Rectal smooth muscle tissue (tissue), 1 donor: ENCODE measurements around the gene TMUB1.

ENCODE experiments used
- H3K27ac ChIP-seq: one replicate; pipeline ENCODE4 v1.7.0; 2013; ENCODE audit warnings: low read depth, low read length, inconsistent platforms
- H3K27me3 ChIP-seq: one replicate; pipeline ENCODE4 v1.7.0; 2013; ENCODE audit warnings: low read length; ENCODE audit not compliant: control insufficient read depth, insufficient read depth
- H3K36me3 ChIP-seq: one replicate; pipeline ENCODE4 v1.7.0; 2013; ENCODE audit warnings: low read length; ENCODE audit not compliant: control insufficient read depth, insufficient read depth
- H3K4me1 ChIP-seq: one replicate; pipeline ENCODE4 v1.7.0; 2013; ENCODE audit warnings: low read length; ENCODE audit not compliant: control insufficient read depth, insufficient read depth
- H3K4me3 ChIP-seq: one replicate; pipeline ENCODE4 v1.7.0; 2013; ENCODE audit warnings: low read length
- H3K9ac ChIP-seq: one replicate; pipeline ENCODE4 v1.7.0; 2013; ENCODE audit warnings: low read length

TMUB1 gene

GRCh38 chr7:151093748-151094147, 10.5 kb upstream of the TMUB1 start:
- H3K36me3 ChIP-seq = no peaks in the 10 kb centered on the region
- no peak overlapping the region for H3K27ac ChIP-seq
- H3K9ac ChIP-seq = no peak overlapping the region
- H3K27me3 ChIP-seq = no peaks in the 10 kb centered on the region
- H3K4me1 ChIP-seq = peaks cover 21% of the 10 kb centered on the region
- H3K4me3 ChIP-seq = no peak overlapping the region

DNA sequence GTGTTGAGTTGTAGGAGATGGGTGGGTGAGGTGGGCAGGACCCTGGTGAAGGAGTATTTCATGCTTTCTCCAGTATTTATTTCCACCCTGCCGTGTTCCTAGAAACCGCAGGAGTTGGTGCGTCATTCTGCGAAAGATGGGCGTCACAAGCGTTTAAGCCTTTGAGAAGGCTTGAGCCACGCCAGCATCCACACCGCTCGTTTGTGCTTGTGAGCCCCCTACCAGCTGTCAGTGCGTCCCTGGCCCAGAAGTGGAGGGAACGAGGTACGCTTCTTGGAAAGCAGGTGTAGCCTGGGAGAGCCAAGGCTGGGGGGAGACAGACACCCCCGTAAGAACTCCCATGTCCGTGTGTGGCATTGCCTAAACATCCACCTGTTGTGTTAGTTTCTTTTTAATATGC, 8.7 kb upstream of the TMUB1 start:
- no peaks in the 10 kb centered on the region for H3K27me3 ChIP-seq
- no peak overlapping the region for H3K9ac ChIP-seq
- no peak overlapping the region for H3K27ac ChIP-seq
- peaks cover 32% of the 10 kb centered on the region for H3K4me1 ChIP-seq
- H3K36me3 ChIP-seq = no peaks in the 10 kb centered on the region
- H3K4me3 ChIP-seq = no peak overlapping the region

- Histone ChIP-seq H3K4me1 (peaks cover 32% of the 10 kb centered on the region), H3K9ac (no peak overlapping the region), H3K36me3 (no peaks in the 10 kb centered on the region), H3K4me3 (no peak overlapping the region), H3K27me3 (no peaks in the 10 kb centered on the region), H3K27ac (no peak overlapping the region)
These were observed 8.1 kb upstream of the TMUB1 start for GRCh38 chr7:151091431-151091830.

GRCh38 chr7:151091003-151091402, 7.7 kb upstream of the TMUB1 start:
- H3K9ac ChIP-seq = no peak overlapping the region
- H3K36me3 ChIP-seq = no peaks in the 10 kb centered on the region
- H3K27ac ChIP-seq = no peak overlapping the region
- H3K27me3 ChIP-seq = no peaks in the 10 kb centered on the region
- H3K4me3 ChIP-seq = no peak overlapping the region
- H3K4me1 ChIP-seq = peaks cover 32% of the 10 kb centered on the region

DNA sequence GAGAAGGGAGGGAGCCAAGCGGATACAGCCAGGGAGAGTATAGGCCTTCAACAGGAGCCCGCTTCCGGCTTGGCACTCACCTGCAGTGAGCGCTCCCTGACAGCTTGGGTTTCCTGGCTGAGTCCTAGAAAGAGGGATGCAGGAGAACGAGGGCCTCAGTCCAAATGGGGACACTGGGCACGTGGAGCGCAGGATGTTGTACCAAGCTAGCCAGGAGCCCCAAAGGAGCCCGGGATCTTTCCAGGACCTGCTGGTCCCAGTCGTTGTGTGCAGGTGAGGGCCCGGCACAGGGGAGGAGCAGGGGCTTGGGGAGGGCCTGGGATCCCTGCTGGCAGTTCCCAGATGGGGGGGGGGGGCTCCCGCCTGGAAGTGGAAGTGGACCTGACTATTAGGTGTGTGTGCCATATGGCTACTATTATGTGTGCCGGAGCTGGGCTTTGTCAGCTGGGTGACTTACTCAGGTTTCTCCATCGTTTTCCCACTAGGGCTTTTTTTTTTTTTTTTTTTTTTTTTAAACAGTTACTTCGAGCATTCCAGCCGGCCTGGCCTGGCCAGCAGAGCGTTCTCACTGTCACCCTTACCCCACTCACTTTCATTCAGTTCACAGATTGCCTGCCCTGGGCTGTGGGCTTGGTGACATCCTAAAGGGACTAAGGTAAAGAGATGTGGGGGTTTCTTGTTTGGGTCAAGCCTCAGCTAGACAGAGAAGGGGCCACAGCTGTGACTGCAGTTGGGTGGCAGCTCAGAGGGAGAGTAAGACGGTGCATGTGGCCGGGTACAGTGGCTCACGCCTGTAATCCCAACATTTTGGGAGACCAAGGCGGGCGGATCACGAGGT, 6.8 kb upstream of the TMUB1 start:
- no peaks in the 10 kb centered on the region for H3K36me3 ChIP-seq
- no peaks in the 10 kb centered on the region for H3K27me3 ChIP-seq
- peak overlapping the region; percentile 10 for H3K9ac ChIP-seq
- H3K4me1 ChIP-seq = peaks cover 39% of the 10 kb centered on the region
- peak overlapping the region; percentile 90 for H3K4me3 ChIP-seq
- H3K27ac ChIP-seq = peak overlapping the region; percentile 91

DNA sequence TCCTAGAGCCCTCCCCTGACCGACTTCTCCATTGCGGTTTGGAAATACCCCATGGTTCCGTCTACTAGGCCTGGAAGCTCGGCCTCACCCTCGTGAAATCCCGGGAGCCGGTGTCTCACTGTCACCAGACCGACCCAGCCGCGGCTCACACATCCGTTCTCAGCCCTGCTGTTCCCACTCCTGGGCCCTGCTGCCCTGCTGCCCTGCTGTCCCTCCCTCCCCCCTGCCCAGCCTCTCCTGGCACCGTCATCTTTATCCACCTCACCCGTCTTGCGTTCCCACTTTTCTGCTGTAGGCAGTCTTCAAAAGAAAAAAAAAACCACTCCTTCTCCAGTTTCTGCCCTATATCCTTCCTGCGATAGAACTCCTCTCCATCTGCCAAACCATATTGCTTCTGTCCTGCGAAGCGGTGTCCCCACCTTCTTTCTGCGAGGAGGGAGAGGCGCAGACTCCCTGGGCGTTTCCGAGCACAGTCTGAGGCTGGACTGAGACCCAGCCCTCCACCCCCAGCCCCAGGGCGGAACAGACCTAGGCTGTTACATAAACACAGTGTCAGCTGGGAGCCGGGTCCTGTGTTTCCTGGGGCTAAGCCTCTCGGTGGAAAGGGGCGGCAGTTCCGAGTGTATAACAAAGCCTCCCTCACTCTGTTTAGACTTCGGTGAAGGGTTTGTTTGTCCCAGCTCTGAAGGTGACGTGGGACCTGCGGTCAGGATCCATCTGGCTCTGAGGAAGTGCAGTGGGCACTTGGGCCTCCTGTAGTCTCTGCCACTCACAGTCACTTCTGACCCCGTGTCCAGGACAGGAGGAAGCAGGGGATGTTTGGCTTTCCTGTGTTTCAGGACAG, 5.8 kb upstream of the TMUB1 start:
- H3K9ac ChIP-seq = peak overlapping the region; percentile 21
- no peaks in the 10 kb centered on the region for H3K36me3 ChIP-seq
- peaks cover 39% of the 10 kb centered on the region for H3K4me1 ChIP-seq
- H3K27me3 ChIP-seq = no peaks in the 10 kb centered on the region
- peak overlapping the region; percentile 91 for H3K27ac ChIP-seq
- peak overlapping the region; percentile 90 for H3K4me3 ChIP-seq

DNA sequence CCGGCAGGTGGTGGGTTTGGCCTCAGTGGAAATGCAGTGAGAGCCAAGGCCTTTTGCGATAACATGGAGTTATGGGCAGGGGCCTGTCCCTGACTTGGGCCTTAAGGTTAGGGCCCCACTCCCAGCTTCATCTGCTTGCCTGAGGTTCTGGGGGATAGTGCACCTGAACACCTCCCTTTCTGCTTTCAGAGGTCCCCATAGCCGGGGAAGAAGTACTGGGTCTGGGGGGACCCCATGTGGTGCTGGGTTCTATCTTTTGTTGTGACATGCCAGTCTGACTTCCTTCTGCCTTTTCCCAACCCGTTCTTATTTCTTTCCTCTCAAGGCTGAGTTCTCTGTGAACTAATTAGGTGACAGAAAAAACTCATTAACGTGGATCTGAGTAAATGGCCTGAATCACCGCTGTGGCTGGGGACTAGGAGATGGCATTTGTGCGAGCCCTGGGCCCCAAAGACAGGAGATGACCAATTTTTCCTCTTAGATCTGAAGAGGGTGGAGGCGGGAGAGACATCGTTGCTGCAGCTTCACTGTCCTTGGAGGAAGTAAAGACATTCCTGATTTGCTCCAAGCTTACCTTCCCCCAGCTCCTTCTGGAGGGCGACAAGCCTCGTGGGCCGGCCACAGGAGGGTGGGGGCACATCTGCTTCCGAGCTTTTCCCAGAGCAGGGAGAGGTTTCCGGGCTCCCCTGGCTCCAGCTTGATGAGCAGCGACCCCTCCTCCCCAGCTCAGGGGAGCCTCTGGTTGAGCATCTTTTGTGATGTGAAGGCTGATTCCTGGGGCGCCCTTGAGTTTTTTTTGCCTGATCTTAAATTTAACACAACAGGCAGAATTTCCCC, 4.9 kb upstream of the TMUB1 start:
- Histone ChIP-seq H3K4me1 (peaks cover 39% of the 10 kb centered on the region), H3K36me3 (no peaks in the 10 kb centered on the region), H3K9ac (peak overlapping the region; percentile 56)

GRCh38 chr7:151087245-151088018, 4.1 kb upstream of the TMUB1 start:
- peak overlapping the region; percentile 38 for H3K9ac ChIP-seq
- H3K27ac ChIP-seq = peak overlapping the region; percentile 91
- no peaks in the 10 kb centered on the region for H3K27me3 ChIP-seq
- peaks cover 42% of the 10 kb centered on the region for H3K4me1 ChIP-seq
- H3K36me3 ChIP-seq = no peaks in the 10 kb centered on the region
- peak overlapping the region; percentile 90 for H3K4me3 ChIP-seq

More for the DNA sequence above, 4.9 kb upstream of the TMUB1 start:
- H3K27me3 ChIP-seq = no peaks in the 10 kb centered on the region
- peak overlapping the region; percentile 90 for H3K4me3 ChIP-seq
- H3K27ac ChIP-seq = peak overlapping the region; percentile 91

DNA sequence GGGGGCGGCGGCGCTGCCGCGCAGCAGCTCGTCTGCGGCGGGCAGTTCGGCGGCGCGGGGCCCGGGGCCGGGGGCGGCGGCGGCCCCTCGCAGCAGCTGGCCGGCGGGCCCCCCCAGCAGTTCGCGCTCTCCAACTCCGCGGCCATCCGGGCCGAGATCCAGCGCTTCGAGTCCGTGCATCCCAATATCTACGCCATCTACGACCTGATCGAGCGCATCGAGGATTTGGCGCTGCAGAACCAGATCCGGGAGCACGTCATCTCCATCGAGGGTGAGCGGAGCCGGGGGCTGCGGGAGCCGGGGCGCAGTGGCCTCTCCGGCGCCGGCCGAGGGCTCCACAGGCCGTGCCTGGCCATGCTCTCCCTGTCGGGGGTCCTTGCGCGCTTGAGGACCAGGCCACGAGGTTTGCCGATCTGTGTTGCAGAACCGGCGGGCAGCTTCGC, 3.5 kb upstream of the TMUB1 start:
- Histone ChIP-seq H3K27me3 (no peaks in the 10 kb centered on the region), H3K27ac (peak overlapping the region; percentile 91), H3K4me1 (peaks cover 46% of the 10 kb centered on the region), H3K36me3 (no peaks in the 10 kb centered on the region), H3K4me3 (peak overlapping the region; percentile 90), H3K9ac (peak overlapping the region; percentile 38)

DNA sequence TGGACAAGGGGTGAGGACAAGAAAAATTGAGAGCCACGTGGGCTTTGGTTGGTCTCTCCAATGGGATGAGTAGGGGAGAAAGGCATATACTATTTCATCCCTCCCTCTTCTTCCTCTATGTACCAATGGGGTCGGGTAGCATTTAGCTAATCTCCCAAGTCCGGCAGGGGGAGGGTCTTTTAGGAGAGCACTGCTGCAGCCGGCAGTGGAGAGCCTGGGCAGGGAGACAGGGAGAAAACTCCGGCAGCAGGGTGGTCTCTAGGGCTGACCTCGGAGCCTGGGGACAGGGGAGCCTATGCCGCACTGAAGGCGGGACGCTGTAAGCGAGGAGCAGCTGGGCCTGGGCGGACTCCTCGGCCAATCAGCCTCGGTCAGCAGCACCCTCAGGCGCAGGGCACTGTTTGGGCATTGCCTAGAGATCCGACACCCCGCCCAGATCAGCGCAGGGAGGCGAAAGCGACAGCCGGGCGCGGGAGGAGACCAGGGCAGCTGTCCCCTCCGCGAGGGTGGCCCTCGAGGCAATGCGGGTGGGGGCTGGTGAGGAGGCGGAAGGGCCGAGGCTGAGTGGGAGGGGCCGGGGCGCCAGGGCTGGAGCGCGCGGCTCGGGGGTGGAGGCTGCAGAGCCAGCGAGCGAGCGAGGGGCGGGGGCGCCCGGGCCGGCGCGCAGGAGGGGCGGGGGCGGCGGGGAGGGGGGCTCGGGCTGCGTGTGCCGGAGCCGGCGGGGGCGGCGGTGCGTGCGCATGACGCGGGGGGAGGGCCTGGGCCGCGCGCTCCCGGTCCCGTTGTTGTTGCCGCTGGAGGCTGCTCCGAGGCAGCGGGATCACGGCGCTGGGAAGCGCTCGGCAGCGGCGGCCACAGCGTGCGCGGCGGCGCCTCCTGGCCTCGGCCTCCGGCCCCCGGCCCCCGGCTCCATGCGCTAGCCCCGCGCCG, 2.7 kb upstream of the TMUB1 start, which contains the start of gene AGAP3:
TSS of gene AGAP3 (plus strand) at position 785 of the 930 bp plus-strand sequence. CDS start 267 bp downstream, outside the sequence.
- Histone ChIP-seq H3K27me3 (no peaks in the 10 kb centered on the region), H3K9ac (peak within 1 kb of the TSS; percentile 86), H3K4me3 (peak within 1 kb of the TSS; percentile 90), H3K36me3 (no peaks in the 10 kb centered on the region), H3K4me1 (peaks cover 47% of the 10 kb centered on the region), H3K27ac (peak within 1 kb of the TSS; percentile 94)

DNA sequence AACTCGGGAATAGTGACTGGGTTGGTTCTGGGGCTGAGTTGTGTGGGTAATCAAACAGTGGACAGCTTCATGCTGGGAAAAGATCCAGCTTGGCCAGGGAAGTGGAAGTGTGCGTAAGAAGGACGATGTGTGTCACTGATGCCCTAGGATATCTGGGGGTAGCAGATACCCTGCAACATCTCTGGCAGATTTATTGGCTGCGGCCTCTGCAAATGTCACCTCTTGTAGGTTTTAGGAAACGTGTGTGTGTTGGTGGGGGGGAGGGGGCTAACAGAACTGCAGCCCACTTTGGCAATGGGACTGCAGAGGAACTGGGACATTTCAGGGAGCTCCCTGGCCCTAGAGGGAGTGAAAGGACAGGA, 2.0 kb upstream of the TMUB1 start:
- peaks cover 47% of the 10 kb centered on the region for H3K4me1 ChIP-seq
- H3K9ac ChIP-seq = no peak overlapping the region
- H3K27ac ChIP-seq = peak overlapping the region; percentile 94
- no peaks in the 10 kb centered on the region for H3K27me3 ChIP-seq
- no peaks in the 10 kb centered on the region for H3K36me3 ChIP-seq
- H3K4me3 ChIP-seq = peak overlapping the region; percentile 79
